NOMO-1 treated with DMSO at 0.1 percent for 48 hours (cell line): ENCODE measurements around the gene TMCO6.
"Not testable (repeated sequence)": the region's sequence is repeated elsewhere in the genome, so short reads cannot be mapped to it uniquely, and the experiment has no call there.

ENCODE experiments used
- DNase-seq: peaks from one replicate; lab custom pipeline; 2025; ENCODE audit not compliant: unreplicated experiment; lab: John Stamatoyannopoulos, UW

The TMCO6 gene

DNA sequence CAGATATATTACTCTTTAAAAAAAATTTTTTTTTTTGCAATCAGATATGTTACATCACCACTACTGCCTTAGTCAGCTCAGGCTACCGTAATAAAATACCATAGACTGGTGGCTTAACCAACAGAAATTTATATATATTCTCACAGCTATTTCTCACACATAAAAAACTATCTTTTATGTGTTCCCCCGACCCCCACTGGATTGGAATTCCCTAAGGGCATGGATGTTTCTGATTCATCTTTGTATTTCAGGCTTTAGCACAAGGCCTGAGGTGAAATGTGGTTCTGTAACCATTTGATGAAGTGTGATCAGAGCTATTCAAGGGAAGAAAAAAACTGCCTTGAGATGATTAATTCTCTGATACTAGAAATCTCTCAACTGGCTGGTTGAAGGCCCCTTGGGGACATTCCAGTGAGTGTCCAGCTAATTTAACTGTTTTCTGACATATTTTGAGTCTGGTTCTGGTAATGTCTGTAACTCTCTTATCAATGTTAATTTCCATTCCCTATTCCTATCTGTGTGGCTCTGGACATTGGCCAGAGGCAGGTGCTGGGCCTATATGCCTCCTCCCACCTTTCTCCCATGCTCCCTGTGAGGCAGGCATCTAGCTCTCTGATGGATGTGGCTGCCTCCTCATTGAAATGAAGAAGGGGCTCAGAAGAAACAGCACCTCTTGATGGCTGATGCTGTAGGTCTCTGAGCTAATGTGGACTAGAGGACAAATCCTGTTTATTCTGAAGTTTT is 8.8 kb upstream of the TMCO6 start:
- no peak for DNase-seq

GRCh38 chr5:140631036-140631417 is 8.2 kb upstream of the TMCO6 start:
- peak; percentile 57 for DNase-seq

DNA sequence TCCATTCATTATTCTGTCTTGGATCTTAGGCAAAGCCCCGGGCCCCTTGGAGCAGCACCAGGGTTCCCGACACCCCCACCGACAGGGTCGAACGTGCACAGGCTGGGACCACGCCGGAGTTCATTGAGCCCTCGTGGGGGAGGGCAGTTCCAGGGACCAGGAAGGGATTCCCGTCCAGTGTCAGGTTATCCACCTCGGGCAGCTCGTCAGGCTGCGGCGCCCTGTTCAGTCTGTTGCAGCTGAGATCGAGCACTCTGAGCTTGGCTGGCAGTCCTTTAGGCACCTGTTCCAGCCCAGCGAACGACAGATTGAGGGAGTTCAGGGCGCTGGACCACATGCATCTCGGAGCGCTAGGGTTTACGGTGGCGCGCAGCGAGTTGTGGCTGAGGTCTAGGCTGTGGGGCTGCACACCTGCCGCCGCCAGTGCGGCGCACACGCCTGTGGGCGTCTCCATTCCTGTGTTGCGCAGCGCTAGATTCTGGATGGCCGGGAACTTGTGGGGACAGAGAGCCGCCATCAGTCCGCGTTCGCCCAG is 7.4 kb upstream of the TMCO6 start:
- no peak for DNase-seq

- DNase-seq: no peak
These were observed 6.8 kb upstream of the TMCO6 start for GRCh38 chr5:140632366-140633020.

DNA sequence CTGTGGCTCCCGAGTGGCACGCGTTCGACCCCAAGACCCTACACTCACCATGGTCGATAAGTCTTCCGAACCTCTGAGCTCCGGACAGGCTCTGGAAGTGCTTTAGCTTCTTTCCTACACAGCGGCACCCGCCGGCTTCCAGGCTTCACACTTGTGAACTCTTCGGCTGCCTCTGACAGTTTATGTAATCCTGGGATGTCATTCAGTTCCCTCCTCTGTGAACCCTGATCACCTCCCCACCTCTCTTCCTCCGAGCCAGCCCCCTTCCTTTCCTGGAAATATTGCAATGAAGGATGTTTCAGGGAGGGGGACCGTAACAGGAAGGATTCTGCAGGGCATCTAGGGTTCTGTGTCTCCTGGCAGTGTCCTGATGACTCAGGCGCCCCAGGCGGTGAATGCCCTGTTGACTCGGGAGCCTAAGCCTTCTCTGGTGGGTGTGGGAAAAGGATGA is 6.2 kb upstream of the TMCO6 start, which contains the start of gene CD14:
TSS of gene CD14 (minus strand) at position 155 of the 451 bp plus-strand sequence. CDS start at position 51, 104 bp downstream.
- no peak for DNase-seq

DNA sequence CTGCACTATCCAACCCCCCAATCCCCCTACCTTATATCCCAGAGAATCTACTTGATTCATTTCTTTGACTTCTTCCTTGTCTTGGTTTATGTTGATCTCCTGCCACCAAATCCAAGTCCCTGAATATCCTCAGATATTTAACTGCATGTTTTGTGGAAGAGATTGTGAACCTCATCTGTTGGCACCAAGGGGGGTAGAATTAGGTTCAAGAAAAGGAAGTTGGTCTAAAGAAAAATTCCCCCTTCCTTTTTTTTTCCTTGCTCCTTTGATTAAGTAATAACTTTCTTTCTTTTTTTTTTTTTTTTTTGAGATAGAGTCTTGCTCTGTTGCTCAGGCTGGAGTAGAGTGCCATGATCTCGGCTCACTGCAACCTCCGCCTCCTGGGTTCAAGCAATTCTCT is 5.8 kb upstream of the TMCO6 start:
- no peak for DNase-seq

GRCh38 chr5:140634103-140634502 is 5.1 kb upstream of the TMCO6 start:
- no peak for DNase-seq

- DNase-seq: no peak
These were observed 3.7 kb upstream of the TMCO6 start for GRCh38 chr5:140635291-140636257.

GRCh38 chr5:140637371-140638100 is 1.7 kb upstream of the TMCO6 start:
- no peak for DNase-seq

DNA sequence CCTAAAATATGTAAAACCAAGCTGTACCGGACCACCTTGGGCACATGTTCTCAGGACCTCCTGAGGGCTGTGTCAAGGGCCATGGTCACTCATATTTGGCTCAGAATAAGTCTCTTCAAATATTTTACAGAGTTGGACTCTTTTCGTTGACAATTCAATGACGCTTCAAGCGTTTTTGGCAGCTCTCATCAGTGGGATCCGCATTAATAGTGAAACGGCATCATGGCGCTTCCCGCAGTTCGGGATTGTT is 428 bp upstream of the TMCO6 start:
- not testable (repeated sequence) for DNase-seq

DNA sequence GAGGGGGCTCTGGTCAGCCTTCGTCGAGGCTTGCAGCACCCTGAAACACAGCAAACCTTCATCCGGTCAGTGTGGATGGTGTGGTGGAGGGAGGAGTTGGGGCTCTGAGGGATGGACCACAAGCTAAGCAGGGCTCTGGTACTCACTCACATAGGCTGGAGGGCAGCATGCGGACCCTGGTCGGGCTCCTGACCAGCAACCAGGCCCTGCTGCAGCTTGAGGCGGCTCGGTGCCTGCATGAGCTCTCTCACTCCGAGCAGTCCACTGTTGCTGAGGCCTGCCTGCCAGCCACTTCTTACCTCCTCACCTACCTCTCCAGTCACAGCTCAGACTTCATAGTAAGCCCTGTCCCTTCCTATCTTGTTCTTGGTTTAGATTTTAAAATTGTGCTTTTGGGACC is 2.5 kb downstream of the TMCO6 start:
- DNase-seq: no peak

GRCh38 chr5:140642718-140643117 is 3.5 kb downstream of the TMCO6 start:
- DNase-seq: no peak

- DNase-seq: no peak
These were observed 7.8 kb downstream of the TMCO6 start for GRCh38 chr5:140647042-140647419.

DNA sequence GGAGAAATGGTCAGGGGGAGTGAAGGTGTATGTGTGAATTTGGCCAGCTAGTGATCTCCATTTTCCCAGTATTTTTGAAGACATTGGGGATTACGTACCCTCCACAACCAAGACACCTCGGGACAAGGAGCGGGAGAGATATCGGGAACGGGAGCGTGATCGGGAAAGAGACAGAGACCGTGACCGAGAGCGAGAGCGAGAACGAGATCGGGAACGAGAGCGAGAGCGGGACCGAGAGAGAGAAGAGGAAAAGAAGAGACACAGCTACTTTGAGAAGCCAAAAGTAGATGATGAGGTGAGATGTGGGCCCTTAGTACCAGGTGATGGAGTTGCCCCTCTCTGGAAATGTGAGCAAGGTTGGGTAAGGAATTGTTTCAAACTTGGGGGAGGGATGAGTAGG is 19.6 kb downstream of the TMCO6 start:
- no peak for DNase-seq

GRCh38 chr5:140660371-140660770 is 21.1 kb downstream of the TMCO6 start:
- DNase-seq: not testable (repeated sequence)

DNA sequence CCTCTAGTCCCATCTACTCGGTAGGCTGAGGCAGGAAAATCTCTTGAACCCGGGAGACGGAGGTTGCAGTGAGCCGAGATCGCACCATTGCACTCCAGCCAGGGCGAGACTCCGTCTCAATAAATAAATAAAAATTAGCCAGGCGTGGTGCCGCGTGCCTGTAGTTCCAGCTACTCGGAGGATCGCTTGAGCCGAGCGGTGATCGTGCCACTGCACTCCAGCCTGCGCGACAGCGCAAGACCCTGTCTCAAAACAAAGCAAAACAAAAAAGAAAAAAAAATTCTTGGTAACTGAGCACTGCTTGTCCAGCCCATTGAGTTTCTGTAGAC is 24.7 kb downstream of the TMCO6 start:
- DNase-seq: no peak

DNA sequence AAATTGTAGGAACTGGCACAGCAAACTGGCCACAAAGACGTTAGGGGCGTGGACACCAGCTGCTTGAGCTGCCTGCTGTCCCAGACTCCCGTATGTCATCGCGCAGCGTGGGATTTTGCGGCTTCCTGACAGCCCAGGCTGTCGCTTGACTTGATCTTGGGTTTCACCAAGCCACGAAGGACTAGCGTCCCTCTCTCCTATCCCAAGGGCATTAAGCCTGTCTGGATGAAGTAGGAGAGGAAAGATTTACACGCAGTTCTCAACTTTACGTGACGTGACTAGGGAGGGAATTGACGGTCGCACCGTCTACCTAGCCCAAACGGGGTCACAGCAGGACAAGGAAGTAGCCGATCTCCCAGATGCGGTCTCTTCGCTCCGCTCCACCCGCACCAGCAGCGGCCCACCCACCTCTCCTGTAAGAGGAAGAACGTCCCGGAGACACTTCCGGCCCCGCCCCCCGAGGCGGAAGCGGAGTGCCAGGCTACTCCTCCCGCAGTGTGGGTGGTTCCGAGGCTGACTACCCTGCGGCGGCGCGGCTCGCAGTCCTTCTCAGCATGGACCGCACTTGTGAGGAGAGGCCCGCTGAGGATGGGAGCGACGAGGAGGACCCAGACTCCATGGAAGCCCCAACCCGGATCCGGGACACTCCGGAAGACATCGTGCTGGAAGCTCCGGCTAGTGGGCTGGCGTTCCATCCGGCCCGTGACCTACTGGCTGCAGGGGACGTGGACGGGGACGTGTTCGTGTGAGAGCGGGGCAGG is 25.3 kb downstream of the TMCO6 start, which contains the start of gene WDR55:
TSS of gene WDR55 (plus strand) at position 546 of the 761 bp plus-strand sequence. CDS start at position 555, 9 bp downstream.
- peak; percentile 98 for DNase-seq

DNA sequence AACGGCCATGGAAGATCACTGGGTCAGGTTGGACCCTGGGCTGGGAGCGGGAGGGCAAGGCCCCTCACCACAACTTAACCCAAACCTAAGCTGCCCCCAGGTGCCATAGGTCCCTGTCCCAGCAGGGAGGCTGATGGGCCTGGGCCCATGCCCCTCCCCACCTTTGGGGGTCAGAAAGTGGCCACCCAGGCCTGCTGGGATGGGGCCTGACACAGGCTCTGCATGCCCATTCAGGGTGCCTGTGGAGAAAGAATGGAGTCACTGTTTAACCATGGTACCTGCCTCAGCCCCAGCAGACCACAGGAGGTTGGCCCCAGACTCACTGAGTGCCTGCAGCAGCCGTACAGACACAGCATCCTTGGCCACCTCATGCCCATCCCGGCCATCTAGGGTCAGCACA is 31.8 kb downstream of the TMCO6 start:
- not testable (repeated sequence) for DNase-seq

- DNase-seq: no peak
These were observed 32.3 kb downstream of the TMCO6 start for GRCh38 chr5:140671472-140672125.
